Activated CD4-positive, alpha-beta memory T cell treated with anti-CD3 and anti-CD28 coated beads for 36 hours (primary cell): ENCODE data around the gene SAC3D1. TPM values are rescaled to one million over a fixed set of nuclear protein-coding genes. Genes with fewer than 3 reads are reported as not detected.

Experiments
- CTCF ChIA-PET: fragments of 350-600 bp; sonication (Branson Sonifier 250); formaldehyde crosslinking; loops from one replicate; lab custom pipeline; 2021; ENCODE audit warnings: antibody characterized with exemption, inconsistent platforms; lab: Charles Lee
- POLR2A ChIA-PET: fragments of 350-600 bp; sonication (Branson Sonifier 250); formaldehyde crosslinking; loops from one replicate; lab custom pipeline; 2021; ENCODE audit warnings: antibody characterized with exemption; lab: Charles Lee
- DNase-seq: peaks from one replicate; pipeline ENCODE4 v3.0.0-alpha.2; 2020
- H3K27ac Mint-ChIP-seq: one replicate; pipeline ENCODE4 v1.8.0; 2021; ENCODE audit warnings: mixed read lengths
- H3K27me3 Mint-ChIP-seq: one replicate; pipeline ENCODE4 v1.8.0; 2021; ENCODE audit warnings: mixed read lengths
- H3K36me3 Mint-ChIP-seq: one replicate; pipeline ENCODE4 v1.8.0; 2021; ENCODE audit warnings: mixed read lengths
- H3K4me1 Mint-ChIP-seq: one replicate; pipeline ENCODE4 v1.8.0; 2021; ENCODE audit warnings: low read depth, mixed read lengths
- H3K4me3 Mint-ChIP-seq: one replicate; pipeline ENCODE4 v1.8.0; 2021; ENCODE audit warnings: mild to moderate bottlenecking, mixed read lengths
- H3K9me3 Mint-ChIP-seq: one replicate; pipeline ENCODE4 v1.8.0; 2021; ENCODE audit warnings: mixed read lengths
- intact Hi-C: fragments of 100-400 bp; cut with micrococcal nuclease; formaldehyde crosslinking; loops from one replicate; pipeline ENCODE4 v1.15.1; 2023
- total RNA-seq, 2 experiments: library from RNA; stranded (reverse); gene quantifications; one replicate each; pipeline ENCODE4 v1.2.3, GENCODE V29; 2021

SAC3D1 gene
- total RNA-seq, 2 experiments from 2014 or later: 14.2 to 14.7 TPM

- intact Hi-C loops: loop anchor here (1.0 to 5.0 kb wide), 7 partner anchors 13 to 180 kb away; partner anchors contain the start of genes ATG2A, CDCA5, PPP2R5B and ZFPL1
These were observed 13.6 kb upstream of the SAC3D1 start, which contains the start of gene SNX15 for GRCh38 chr11:65027213-65028067. TSS of gene SNX15 (plus strand) at chr11:65027439. CDS start at chr11:65027538, 99 bp downstream.

GRCh38 chr11:65032216-65032615 lies 8.8 kb upstream of the SAC3D1 start:
- Mint-ChIP-seq H3K27ac (no peak overlapping the region), H3K36me3 (no peaks in the 10 kb centered on the region), H3K4me3 (no peak overlapping the region), H3K27me3 (no peaks in the 10 kb centered on the region), H3K4me1 (peaks cover 8% of the 10 kb centered on the region), H3K9me3 (no peaks in the 10 kb centered on the region)
- intact Hi-C loops: no loop called here
- DNase-seq: no peak
- ChIA-PET POLR2A (no interaction called here), CTCF (interaction anchor here (0.6 to 1.7 kb wide), 3 partner anchors 18 to 284 kb away, joined by 3 to 5 read pairs (median 3); partner anchors contain the start of gene ARL2)

More at GRCh38 chr11:65027213-65028067, 13.6 kb upstream of the SAC3D1 start, which contains the start of gene SNX15:
- Mint-ChIP-seq H3K27ac (peak within 1 kb of the TSS; percentile 86), H3K4me1 (peaks cover 14% of the 10 kb centered on the region), H3K9me3 (no peaks in the 10 kb centered on the region), H3K36me3 (no peaks in the 10 kb centered on the region), H3K4me3 (peak within 1 kb of the TSS; percentile 65), H3K27me3 (no peaks in the 10 kb centered on the region)
- ChIA-PET POLR2A (interaction anchor here (1.2 to 1.7 kb wide), 2 partner anchors 13 to 72 kb away, joined by 3 to 7 read pairs; partner anchors contain the start of gene ARL2), CTCF (interaction anchor here (0.7 to 6.9 kb wide), 7 partner anchors 13 to 710 kb away, joined by 3 to 59 read pairs (median 3); partner anchors contain the start of genes ARL2, SAC3D1 and ZNHIT2)
- peak; percentile 95 for DNase-seq

- Mint-ChIP-seq H3K4me3 (no peak overlapping the region), H3K36me3 (no peaks in the 10 kb centered on the region), H3K27me3 (no peaks in the 10 kb centered on the region), H3K4me1 (no peaks in the 10 kb centered on the region), H3K9me3 (no peaks in the 10 kb centered on the region), H3K27ac (no peak overlapping the region)
- CTCF ChIA-PET: no interaction called here
- POLR2A ChIA-PET: no interaction called here
- DNase-seq: no peak
- intact Hi-C loops: no loop called here
These were observed 6.6 kb upstream of the SAC3D1 start for GRCh38 chr11:65034423-65034822.

DNA sequence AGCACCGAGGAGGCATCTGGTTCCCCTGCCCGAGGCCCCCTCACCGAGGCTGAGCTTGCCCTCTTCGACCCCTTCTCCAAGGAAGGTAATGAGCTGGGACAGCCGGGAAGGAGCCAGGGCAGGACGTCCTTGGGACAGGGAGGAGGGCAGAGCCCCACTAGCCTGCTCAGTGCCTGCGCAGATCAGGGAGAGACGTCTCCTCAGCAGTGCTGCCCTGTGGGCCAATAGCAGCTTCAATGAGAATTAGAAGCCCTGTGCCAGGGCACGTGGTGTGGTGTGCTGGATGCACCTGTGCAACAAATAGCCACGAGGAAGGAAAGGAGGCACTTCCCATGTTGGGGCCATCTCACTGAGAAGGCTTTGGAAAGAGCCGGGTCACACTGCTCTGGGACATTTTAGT lies 5.4 kb upstream of the SAC3D1 start:
- H3K27me3 Mint-ChIP-seq: no peaks in the 10 kb centered on the region
- H3K9me3 Mint-ChIP-seq: no peaks in the 10 kb centered on the region
- intact Hi-C loops: no loop called here
- no peak overlapping the region for H3K4me3 Mint-ChIP-seq
- no peak overlapping the region for H3K27ac Mint-ChIP-seq
- DNase-seq: no peak
- no peaks in the 10 kb centered on the region for H3K36me3 Mint-ChIP-seq
- ChIA-PET CTCF (no interaction called here), POLR2A (no interaction called here)
- H3K4me1 Mint-ChIP-seq: peaks cover 1% of the 10 kb centered on the region

- ChIA-PET CTCF (interaction anchor here (0.6 to 0.7 kb wide), 2 partner anchors 9 to 12 kb away, joined by 3 to 6 read pairs; no protein-coding TSS in a partner anchor), POLR2A (no interaction called here)
- no peak for DNase-seq
- Mint-ChIP-seq H3K36me3 (no peaks in the 10 kb centered on the region), H3K4me1 (peaks cover 2% of the 10 kb centered on the region), H3K4me3 (no peak overlapping the region), H3K9me3 (no peaks in the 10 kb centered on the region), H3K27me3 (no peaks in the 10 kb centered on the region), H3K27ac (no peak overlapping the region)
- intact Hi-C loops: no loop called here
These were observed 4.1 kb upstream of the SAC3D1 start for GRCh38 chr11:65036931-65037330.

GRCh38 chr11:65040520-65040846 lies 527 bp upstream of the SAC3D1 start:
- no peaks in the 10 kb centered on the region for H3K27me3 Mint-ChIP-seq
- H3K9me3 Mint-ChIP-seq: no peaks in the 10 kb centered on the region
- peaks cover 10% of the 10 kb centered on the region for H3K36me3 Mint-ChIP-seq
- intact Hi-C loops: loop anchor here (1.0 to 2.0 kb wide), 3 partner anchors 13 to 262 kb away; partner anchors contain the start of genes SF1 and SNX15
- DNase-seq: no peak
- H3K4me1 Mint-ChIP-seq: peaks cover 7% of the 10 kb centered on the region
- ChIA-PET CTCF (interaction anchor here (0.6 to 3.4 kb wide), 6 partner anchors 11 to 194 kb away, joined by 3 to 13 read pairs (median 3); partner anchors contain the start of gene ARL2), POLR2A (interaction anchor here (0.9 to 3.3 kb wide), 5 partner anchors 26 to 81 kb away, joined by 3 to 16 read pairs (median 3); partner anchors contain the start of genes ARL2, CDCA5, FAU and ZFPL1)
- peak overlapping the region; percentile 97 for H3K27ac Mint-ChIP-seq
- H3K4me3 Mint-ChIP-seq: peak overlapping the region; percentile 87

DNA sequence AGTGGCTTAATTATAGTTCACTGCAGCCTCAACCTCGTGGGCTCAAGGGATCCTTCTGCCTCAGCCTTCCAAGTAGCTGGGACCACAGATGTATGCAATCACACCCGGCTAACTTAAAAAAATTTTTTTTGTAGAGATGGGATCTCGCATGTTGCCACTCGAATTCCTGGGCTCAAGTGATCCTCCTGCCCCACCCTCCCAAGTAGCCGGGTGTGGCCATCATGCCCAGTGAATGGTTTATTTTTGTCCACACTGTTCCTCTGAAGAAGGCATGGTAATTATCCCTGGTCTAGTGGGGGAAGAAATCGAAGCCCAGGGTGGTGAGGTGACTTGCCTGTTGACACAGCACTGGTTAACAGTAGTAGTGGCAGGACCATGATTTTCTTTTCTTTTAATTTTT lies 1.9 kb downstream of the SAC3D1 start:
- H3K27ac Mint-ChIP-seq: no peak overlapping the region
- H3K36me3 Mint-ChIP-seq: peaks cover 10% of the 10 kb centered on the region
- H3K4me3 Mint-ChIP-seq: peak overlapping the region; percentile 86
- no peaks in the 10 kb centered on the region for H3K9me3 Mint-ChIP-seq
- CTCF ChIA-PET: interaction anchor here (0.6 to 3.4 kb wide), 2 partner anchors 29 to 1268 kb away, joined by 3 to 13 read pairs; partner anchors contain the start of gene ARL2
- POLR2A ChIA-PET: no interaction called here
- H3K4me1 Mint-ChIP-seq: peaks cover 18% of the 10 kb centered on the region
- H3K27me3 Mint-ChIP-seq: no peaks in the 10 kb centered on the region
- intact Hi-C loops: no loop called here
- DNase-seq: no peak

- no peak overlapping the region for H3K27ac Mint-ChIP-seq
- H3K4me3 Mint-ChIP-seq: no peak overlapping the region
- ChIA-PET CTCF (interaction anchor here (3.4 kb wide), 1 partner anchor 30 kb away, joined by 13 read pairs; the partner anchor contains the start of gene ARL2), POLR2A (no interaction called here)
- intact Hi-C loops: no loop called here
- no peaks in the 10 kb centered on the region for H3K9me3 Mint-ChIP-seq
- peaks cover 10% of the 10 kb centered on the region for H3K36me3 Mint-ChIP-seq
- no peak for DNase-seq
- H3K4me1 Mint-ChIP-seq: peaks cover 21% of the 10 kb centered on the region
- H3K27me3 Mint-ChIP-seq: no peaks in the 10 kb centered on the region
These were observed 3.0 kb downstream of the SAC3D1 start for GRCh38 chr11:65043881-65044501.

- ChIA-PET POLR2A (no interaction called here), CTCF (interaction anchor here (1.0 kb wide), 1 partner anchor 31 kb away, joined by 5 read pairs; the partner anchor contains the start of gene ARL2)
- Mint-ChIP-seq H3K27me3 (no peaks in the 10 kb centered on the region), H3K27ac (no peak overlapping the region), H3K9me3 (no peaks in the 10 kb centered on the region), H3K36me3 (peaks cover 10% of the 10 kb centered on the region), H3K4me3 (no peak overlapping the region), H3K4me1 (peaks cover 21% of the 10 kb centered on the region)
- no peak for DNase-seq
- intact Hi-C loops: no loop called here
These were observed 4.1 kb downstream of the SAC3D1 start for GRCh38 chr11:65045061-65045460.

GRCh38 chr11:65045728-65046127 lies 4.7 kb downstream of the SAC3D1 start:
- DNase-seq: no peak
- Mint-ChIP-seq H3K27me3 (no peaks in the 10 kb centered on the region), H3K36me3 (peaks cover 10% of the 10 kb centered on the region), H3K9me3 (no peaks in the 10 kb centered on the region), H3K27ac (no peak overlapping the region), H3K4me3 (no peak overlapping the region), H3K4me1 (peaks cover 20% of the 10 kb centered on the region)
- intact Hi-C loops: no loop called here
- CTCF ChIA-PET: interaction anchor here (1.0 kb wide), 1 partner anchor 31 kb away, joined by 5 read pairs; the partner anchor contains the start of gene ARL2
- POLR2A ChIA-PET: no interaction called here

GRCh38 chr11:65047581-65048422 lies 6.8 kb downstream of the SAC3D1 start:
- Mint-ChIP-seq H3K36me3 (peaks cover 10% of the 10 kb centered on the region), H3K9me3 (no peaks in the 10 kb centered on the region), H3K27me3 (no peaks in the 10 kb centered on the region), H3K4me3 (peak overlapping the region; percentile 77), H3K4me1 (peaks cover 15% of the 10 kb centered on the region), H3K27ac (peak overlapping the region; percentile 65)
- intact Hi-C loops: no loop called here
- POLR2A ChIA-PET: no interaction called here
- peak; percentile 40 for DNase-seq
- CTCF ChIA-PET: interaction anchor here (0.5 to 2.7 kb wide), 3 partner anchors 34 to 315 kb away, joined by 3 to 9 read pairs (median 3); partner anchors contain the start of gene ARL2
